SW 1271 (cell line): ENCODE results near the gene PLCB2.

ENCODE experiments used
- DNase-seq, 2 experiments: peaks; one replicate each; lab custom pipeline; 2025; lab: John Stamatoyannopoulos, UW

Gene PLCB2

DNA sequence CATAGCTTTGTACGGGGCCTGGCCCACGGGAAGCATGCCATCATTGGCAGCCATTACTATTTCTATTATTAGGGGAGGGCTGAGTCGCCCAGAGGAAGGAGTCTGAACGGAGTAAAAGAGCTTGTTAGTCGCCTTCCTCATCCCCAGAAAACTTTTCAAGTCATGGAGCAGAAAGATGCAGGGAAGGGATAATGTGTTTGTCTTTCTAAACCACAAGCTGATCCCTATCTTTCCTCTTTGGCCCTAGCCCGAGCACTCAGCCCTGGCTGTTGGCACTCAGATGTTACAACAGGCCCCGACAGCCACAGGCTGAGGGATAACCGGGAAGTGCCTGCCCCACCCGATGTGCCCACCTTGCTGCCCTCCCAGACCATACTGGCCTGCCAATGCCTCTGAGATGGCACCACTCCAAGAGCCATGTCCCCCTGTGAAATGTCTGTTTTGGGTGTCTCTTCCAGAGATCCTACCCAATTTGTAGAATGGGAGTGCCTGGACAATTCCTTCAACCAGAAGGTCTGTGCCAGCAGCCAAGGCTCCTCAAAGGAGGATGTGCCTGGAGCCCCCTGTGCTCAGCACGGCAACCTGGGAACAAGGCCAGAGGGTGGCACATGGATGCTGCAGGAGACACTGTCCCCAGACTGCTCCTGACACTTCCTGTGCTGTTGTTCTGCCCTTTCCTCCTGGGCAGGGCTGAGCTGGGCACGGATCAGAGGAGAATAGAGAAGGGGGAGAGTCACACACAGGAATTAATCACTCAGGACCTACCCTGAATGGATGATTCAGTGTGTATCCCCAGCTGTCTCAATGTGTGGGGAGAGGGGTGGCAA lies 58.0 kb downstream of the PLCB2 start:
- no peak for DNase-seq

DNA sequence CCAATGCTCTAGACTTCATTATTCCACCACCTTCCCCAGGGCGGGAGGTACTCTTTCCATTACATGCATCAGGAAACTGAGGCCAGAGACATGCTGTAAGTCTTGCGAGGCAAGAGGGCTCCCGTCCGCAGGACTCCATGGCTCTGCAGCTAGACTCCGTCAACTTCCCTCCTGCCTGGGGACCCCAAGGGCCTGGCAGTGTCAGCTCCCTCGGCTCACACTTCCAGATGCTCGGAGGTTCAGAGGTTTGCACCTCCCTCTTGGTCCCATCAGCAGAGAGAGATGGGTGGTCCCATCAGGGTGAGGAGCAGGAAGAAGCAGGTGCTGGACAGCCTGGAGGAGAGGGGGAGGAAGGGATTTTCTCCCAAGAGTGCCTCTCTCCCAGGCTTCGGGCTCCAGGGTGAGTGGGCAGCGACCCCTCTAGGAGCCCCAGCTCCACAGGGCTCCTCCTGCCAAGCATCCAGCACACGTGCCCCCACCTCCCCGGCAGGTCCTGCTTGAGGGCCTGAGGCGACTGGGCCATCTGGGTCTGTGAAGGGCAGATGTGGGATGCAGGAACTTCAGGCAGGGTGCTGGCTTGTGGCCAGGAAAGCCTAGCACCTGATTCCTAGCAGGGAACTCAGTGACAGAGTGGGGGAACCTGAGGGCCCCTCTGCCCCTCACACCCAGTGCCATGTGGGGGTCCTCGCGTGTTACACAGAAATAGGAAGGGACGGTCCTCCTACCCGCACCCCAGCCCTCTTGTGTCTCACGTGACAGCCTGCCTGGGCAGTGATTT lies 59.5 kb downstream of the PLCB2 start:
- no peak for DNase-seq

DNA sequence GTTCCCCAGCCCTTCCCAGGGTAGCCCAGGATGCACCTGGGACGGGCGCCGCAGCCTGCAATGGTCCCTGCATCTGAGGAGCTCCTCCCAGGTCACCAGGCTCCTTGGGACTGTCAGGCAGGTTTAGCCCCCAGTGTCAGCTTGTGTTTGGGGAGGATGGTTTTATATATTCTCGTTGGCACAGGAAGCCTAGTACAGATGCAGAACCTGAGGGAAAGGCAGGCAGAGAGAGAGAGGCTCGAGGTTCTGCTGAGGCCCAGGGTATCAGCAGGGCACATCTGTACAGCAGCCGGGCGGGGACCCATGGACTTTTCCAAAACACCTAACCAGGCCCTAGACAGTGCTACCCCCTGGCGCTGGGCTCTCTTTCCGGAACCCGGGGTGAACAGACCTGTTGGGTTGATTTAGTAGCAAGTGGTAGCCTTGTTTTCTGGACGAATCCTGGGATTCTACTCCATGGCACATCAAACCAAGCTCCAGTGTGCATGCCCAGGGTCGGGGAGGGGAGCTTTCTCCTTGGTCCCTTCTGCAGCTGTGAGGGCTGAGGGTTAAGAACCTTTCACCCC lies 60.2 kb downstream of the PLCB2 start:
- DNase-seq = no peak

DNA sequence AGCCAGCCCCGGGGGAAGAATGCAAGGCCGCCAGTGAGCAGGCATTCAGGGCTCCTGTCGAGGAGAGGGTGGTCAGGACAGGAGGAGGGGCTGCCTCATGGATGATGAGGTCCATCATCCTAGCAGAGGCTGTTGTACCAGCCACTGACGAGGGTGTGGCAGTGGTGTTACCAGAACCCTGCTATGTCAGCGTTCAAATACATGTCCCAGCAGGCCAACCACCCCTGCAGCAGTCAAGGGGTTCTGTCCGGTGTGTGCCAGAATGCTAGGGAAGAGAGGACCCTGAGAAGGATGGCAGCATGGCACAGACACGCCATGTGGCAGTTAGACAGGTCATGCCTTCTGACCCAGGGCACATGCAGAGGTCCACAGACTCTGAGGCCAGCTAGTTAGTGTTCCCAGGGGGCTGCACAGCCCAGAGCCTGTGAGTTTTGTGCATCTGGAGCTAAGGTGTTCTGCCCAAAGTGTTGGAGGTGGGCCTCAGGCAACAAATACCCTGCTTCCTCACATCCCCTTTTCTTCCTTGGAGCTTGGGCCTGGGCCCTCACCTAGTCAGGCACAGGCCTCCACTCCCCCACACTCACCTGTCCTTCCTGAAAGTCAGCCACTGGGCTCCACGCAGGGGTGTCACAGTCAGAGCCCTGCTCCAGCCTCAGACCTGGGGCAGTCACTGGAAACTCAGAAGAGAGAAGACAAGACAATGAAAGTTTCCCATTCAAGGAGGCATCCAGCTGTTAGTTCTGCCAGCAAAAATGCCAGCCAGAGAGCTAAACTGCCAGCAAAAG lies 61.0 kb downstream of the PLCB2 start:
- no peak for DNase-seq

DNA sequence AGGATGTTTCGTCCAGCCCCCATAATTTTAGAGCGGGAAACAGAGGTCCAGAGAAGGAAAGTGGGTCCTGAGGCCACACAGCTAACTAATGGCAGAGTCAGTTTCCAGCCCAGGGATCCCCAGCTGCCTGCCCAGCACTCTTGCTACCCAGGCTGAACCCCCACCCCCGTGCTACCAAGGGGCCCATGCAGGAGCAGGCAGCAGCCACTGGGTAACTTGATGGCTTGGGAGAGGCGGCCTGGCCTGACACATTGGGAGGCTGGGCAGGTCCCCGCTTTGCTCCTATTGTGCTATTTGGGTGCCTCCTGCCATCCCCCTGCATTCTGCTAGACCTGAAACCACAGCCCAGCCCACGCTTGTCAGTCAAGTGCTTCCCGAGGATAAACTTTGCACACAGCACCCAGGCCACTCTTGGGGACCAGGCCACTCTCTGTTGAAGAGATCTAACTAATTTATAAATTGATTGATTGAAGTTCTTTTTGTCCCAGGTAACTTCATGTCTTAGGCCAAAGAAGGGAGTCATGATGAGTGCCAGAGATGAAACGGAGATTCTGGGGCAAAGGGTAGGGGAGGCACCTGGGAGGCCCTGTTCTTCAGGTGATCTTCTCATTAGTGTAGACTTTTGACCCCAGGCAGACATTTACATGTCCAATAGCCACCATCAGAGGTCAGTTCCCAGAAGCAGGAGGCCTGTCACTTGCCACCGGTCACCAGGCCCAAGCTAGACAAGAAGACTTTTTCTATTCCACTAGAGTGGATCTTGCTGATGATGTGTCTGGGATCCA lies 61.9 kb downstream of the PLCB2 start:
- DNase-seq = no peak

DNA sequence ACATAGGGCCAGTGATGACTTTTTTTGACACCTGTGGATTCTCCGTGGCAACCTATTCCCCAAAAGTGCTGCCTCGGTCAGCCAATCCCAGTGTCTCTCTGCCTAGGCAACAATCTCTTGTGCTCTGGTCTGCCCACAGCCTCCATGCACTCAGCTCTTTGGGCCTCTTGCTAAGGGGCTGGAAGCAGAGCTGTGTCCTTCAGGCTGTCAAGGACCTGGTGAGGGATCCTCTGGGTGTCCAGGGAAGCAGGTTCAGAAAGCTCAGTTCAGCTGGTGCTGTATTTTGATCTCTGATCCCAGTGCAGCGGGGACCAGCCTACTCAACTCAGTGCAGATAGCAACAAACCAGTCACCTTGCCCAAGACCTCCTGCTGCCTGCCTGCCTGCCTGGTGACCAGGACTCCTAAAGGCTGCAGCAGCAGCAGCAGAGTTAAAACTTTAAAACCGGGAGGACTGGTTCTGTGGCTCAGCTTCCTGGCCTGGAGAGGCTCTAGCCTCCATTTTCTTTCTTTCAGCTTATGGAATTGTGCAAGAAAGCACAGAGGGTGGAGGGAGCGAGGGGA lies 62.7 kb downstream of the PLCB2 start:
- DNase-seq = no peak

DNA sequence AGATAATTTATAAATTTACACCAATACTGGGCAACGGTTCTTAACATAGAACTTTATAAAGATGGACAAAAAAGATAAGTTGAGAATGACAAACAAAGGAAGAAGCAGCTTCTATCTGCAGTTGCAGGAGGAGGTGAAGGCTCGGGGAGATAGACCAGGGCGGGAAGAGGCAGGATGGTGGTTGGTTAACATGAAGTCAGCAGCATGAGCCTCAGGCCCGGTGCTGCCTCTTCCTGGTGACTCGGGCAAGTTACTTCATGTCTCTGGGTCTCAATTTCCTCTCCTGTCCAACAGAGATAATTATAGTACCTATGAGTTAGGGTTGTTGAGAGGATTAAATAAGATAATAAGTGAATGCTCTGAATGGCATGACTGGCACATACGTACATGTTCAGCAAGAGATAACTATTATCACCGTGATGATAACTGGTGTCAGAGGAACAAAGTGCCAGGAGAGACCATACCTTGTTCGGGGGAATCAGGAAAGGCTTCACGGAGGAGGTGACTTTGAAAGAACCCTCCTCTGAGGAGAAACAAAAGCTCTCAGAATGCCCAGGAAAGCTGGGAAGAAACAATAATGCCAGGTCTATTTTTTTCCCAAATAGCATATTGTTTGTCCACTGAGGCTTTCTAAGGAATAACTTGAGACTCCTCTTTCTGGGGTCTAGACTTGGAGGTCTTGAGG lies 64.5 kb downstream of the PLCB2 start:
- no peak for DNase-seq

DNA sequence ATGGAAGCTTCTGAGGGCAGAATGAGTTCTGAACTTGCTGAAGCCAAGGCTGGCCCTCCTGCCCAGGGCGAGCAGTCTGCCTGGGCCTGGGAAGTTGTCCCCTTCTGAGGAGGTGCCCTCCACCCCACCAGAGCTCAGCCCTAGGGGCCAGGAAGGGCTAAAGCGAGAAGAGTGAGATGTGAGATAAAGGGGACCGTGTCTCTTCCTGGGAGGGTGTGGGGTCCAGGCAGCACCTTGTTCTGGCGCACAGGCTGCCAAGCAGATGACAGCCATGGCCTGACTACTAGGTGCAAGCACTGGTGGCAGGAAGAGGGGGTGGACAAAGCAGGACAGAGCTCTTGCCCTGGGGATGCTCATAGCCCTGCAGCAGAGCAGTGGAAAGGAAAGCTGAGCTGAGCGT lies 65.1 kb downstream of the PLCB2 start:
- DNase-seq = no peak

DNA sequence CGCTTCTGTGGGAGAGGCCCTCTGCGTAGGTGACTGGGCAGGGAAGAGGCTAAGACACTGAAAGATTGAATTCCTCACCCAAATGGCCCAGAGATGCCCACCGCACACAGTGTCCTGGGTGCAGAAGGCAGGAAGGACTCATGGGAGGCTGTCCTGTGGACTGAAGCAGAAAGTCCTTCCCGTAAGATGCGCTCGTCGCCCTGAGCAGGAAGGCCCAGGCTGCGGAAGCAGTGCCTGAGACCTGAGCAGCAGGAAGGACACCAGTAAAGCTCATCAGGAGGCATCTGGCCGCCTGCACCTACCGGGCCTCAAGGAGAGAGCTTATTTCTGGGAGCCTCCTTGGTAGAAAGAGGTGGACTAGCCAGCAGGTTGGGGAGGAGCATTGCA lies 65.5 kb downstream of the PLCB2 start:
- DNase-seq = no peak

DNA sequence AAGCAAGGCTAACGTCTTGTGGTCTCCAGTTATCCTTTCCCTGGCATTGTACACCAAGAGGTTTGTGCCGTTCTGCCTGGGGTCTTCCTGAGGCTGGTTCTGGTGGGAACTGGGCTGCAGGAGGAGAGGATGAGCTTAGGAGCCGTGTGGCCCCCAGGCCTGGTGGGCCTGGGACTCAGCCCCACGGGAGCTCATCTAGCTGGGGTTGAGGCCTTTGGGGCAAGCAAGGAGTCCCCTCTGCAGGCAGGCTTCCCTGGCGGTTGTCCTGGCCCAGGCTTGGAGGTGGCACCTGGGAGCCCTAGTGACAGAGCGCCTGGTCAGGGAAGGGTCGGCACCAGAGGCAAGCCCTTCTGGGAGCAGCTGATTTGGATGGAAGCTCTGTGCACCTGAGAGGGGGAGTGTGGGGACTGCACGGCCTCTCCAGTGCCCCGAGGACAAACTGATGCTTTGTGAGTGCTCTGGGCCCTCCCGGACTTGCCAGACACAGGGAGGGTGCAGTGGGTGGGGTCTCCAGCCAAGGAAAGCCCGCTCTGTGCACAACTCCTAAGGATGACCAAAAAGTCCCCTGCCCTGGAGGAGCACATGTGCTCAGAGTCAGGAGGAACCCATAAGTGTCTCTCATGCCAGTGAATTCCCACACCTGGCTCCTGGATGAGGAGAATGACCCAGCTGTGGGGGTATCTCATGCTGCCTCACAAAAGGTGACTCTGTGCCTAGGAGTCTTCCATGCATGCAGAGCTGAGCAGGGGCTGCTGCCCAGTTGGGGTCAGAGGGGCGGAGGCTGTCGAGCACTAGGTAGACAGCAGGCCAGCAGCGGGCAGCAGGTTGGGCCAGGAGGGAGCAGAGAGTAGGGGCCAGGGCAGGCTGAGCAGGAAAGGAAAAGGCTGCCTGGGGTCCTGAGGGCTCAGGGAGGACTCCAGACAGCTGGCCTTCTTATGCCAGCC lies 66.2 kb downstream of the PLCB2 start:
- no peak for DNase-seq

DNA sequence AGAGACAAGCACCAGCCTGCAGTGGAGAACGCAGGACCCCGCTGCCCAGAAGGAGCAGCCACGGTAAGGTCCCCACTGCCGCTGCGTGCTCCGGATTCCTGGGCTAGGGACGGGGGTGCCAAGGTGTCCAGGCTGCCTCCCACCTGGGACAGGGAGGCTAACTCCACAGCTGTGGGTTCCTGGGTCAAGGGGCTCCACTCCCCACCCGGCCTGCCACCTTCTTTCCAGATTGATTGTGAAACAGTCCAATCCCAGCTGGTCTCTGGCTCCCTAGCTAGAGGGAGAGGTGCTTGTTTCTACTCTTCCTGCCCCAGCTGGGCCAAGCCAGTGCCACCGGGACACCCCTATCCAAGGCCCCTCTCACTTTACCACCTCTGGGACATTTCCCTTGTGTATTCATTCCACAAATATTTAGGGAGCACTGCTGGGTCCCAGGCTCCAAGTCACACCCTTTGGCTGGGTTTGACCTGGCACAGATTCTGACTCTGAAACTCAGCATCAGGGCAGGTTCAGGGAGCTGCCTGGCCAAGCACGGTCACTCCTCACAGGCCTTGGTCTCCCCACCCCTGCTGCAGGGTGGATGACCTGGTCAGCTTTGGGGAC lies 67.0 kb downstream of the PLCB2 start:
- DNase-seq = no peak

DNA sequence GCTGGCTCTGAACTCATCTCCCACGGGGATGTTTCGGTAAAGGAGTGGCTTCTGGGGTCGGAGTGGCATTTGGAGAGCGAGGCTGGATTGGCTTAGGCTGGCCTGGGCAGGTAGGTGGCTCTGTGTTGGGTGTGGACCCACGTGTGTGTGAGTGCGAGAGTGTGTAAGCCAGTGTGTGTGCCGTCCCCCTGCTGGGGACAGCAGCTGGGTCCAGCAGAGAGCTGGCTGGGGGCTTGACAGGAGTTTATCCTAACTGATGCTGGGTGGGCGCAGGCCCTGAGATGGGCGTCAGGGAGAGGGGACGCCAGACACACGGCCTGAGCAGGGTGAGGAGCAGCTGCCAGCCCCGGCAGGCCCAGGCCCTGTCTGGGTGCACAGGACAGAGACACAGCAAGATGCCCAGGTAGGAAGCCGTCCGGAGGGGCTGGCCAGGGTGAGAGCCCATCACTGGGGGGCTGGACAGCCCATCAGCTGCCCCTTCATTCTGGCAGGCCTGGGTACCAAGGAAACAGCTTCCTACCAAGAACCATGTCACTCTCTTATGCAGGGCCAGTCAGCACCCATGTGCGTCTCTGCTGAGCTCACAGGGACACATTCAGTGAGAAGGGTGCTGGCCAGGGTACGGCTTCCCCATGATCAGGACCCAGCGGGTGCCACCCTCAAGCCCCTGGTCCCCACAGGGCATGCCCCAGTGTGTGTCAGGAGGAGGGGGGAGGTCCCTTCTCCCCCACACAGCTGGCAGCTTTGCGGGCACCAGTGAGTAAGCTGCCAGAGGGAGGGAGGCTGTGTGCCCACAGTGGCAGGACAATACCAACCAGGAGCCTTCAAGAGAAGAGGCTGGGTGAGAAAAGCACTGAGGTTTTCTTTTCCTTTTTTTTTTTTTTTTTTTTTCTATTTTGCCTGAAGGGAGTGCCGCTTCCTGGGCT lies 67.8 kb downstream of the PLCB2 start:
- DNase-seq = no peak

DNA sequence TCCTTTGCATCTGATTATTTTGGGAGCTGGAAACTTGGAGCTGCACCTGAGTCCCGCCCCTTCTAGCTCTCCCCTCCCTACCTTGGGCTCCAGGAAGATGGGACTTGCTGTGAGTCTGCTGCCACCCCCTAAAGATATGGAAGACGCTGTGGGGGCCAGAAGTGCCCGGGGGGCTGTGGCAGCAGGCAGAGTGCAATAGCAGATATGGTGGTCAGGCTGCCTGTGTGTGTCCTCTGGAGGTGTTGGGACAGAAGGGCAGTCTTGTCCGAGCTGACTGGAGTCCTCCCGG lies 68.4 kb downstream of the PLCB2 start:
- no peak for DNase-seq

DNA sequence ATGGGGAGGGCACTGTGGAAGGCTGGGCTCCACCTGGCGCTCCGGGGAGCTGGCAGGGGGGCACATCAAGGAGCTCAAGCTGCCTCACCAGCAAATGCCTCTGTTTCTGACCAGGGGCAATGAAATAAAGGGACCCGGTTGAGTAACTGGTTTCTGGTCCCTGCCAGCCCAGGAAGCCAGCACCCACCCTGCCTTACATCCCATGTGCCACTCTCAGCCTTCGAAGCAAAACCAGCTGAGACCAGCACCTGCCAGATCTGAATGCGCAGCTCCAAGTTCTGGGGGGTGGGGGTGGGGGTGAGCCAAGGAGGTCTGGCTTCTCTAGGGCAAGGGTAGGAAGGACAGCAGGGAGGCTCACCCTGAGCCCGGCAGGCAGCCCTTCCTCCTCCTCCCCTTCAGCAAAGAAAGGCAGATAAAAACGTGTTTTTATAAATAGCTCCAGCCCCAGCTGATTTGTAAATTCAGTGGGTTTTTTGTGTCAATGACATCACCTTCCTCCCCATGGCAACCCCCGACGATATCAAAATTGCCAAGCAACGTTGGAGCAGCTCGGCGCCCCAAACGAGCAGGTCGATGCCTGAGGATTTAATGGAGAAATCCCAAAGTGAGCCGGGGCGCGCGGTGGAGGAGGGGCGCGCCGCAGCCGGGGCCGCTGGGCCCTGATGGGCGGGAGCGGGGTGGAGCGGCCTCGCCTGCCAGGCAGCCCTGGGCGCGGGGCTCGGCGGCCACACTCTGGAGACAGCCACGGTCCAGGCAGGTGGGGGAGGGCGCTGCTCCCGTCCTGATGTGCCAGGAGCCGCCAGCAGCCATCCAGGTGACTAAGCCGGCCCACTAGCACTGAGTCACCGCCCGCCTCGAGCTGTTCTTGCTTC lies 69.0 kb downstream of the PLCB2 start, which contains the start of gene PAK6:
Gene PAK6, plus strand, starts transcription at position 532 of the 872 bp plus-strand sequence. CDS start 25,723 bp downstream, outside the sequence.
- DNase-seq = no peak
